Vagina (tissue), 2 donors: ENCODE measurements around the gene PTBP1. TPM values are rescaled to one million over a fixed set of nuclear protein-coding genes. Genes with fewer than 3 reads are reported as not detected.
"Not testable (repeated sequence)": the region's sequence is repeated elsewhere in the genome, so short reads cannot be mapped to it uniquely, and the experiment has no call there.

Source experiments
- DNase-seq, 2 donors: peaks; one replicate each; pipeline ENCODE4 v3.0.0-alpha.2; 2017; ENCODE audit errors: extremely low spot score in 2 of 2
- H3K27ac ChIP-seq: fragments of 200-600 bp; sonication (generic); one replicate; pipeline ENCODE4 v1.5.1; 2019
- H3K27me3 ChIP-seq: fragments of 200-600 bp; sonication (generic); one replicate; pipeline ENCODE4 v1.5.1; 2019
- H3K36me3 ChIP-seq, 2 donors: fragments of 200-600 bp; sonication (generic); one replicate each; pipeline ENCODE4 v1.5.1; 2017 to 2019
- H3K4me1 ChIP-seq: fragments of 200-600 bp; sonication (generic); one replicate; pipeline ENCODE4 v1.5.1; 2019
- H3K4me3 ChIP-seq, 2 donors: fragments of 200-600 bp; sonication (generic); 1 replicate in 1 of 2; 2 replicates in 1 of 2; pipeline ENCODE4 v1.5.1; 2016 to 2019
- H3K9me3 ChIP-seq: fragments of 200-600 bp; sonication (generic); one replicate; pipeline ENCODE4 v1.5.1; 2019
- CTCF ChIP-seq, 3 experiments: fragments of 450-650 bp in 2 of 3; fragments of 200-600 bp in 1 of 3; sonication (generic) in 1 of 3; IDR thresholded peaks; one replicate each; pipeline ENCODE4 v1.5.1; 2017 to 2019; ENCODE audit warnings: antibody characterized with exemption in 3 of 3, mild to moderate bottlenecking in 2 of 3, moderate library complexity in 2 of 3
- POLR2A ChIP-seq, 2 donors: fragments of 450-650 bp; IDR thresholded peaks; one replicate each; pipeline ENCODE4 v1.6.1; 2017; ENCODE audit warnings: antibody characterized with exemption in 2 of 2, mild to moderate bottlenecking in 2 of 2, moderate library complexity in 2 of 2
- POLR2AphosphoS5 ChIP-seq, 2 donors: sonication (generic); formaldehyde crosslinking; IDR thresholded peaks; one replicate each; pipeline ENCODE4 v1.9.0; 2017; ENCODE audit warnings: antibody characterized with exemption in 2 of 2, mild to moderate bottlenecking in 2 of 2, low read depth in 1 of 2; ENCODE audit not compliant: insufficient read depth in 1 of 2
- intact Hi-C: fragments of 100-400 bp; cut with DNase I; formaldehyde crosslinking; loops from one replicate; pipeline ENCODE4 v1.15.1; 2023
- total RNA-seq: library from RNA; depleted of rRNA; stranded (reverse); fragments of >200 nt; gene quantifications from one replicate; pipeline ENCODE4 v1.2.3, GENCODE V29; 2016

The PTBP1 gene
- total RNA-seq, 1 donor from 2014 or later = 230 TPM

GRCh38 chr19:852136-853013 lies 55.1 kb downstream of the PTBP1 start, which contains the start of gene ELANE:
ELANE (plus strand) TSS chr19:852303; CDS start chr19:852329, 26 bp downstream.
- Histone ChIP-seq H3K27ac (peak within 1 kb of the TSS; percentile 75), H3K4me3 (peak within 1 kb of the TSS in 1 of 2 donors; percentile 3), H3K27me3 (peaks cover 9% of the 10 kb centered on the region), H3K9me3 (no peaks in the 10 kb centered on the region), H3K4me1 (peaks cover 37% of the 10 kb centered on the region), H3K36me3 (no peaks in the 10 kb centered on the region)
- TF ChIP-seq POLR2AphosphoS5 (IDR thresholded peaks at IDR 0.05; ENCODE audit: insufficient read depth in 1 of 2, low read depth in 1 of 2) = no peak
- TF ChIP-seq POLR2A (IDR thresholded peaks at IDR 0.05) = no peak
- TF ChIP-seq CTCF (IDR thresholded peaks at IDR 0.05) = no peak
- no peak for DNase-seq
- intact Hi-C loops = no loop called here

GRCh38 chr19:853014-853585 lies 55.8 kb downstream of the PTBP1 start:
- no peak for DNase-seq
- Histone ChIP-seq H3K27ac (no peak overlapping the region), H3K36me3 (no peaks in the 10 kb centered on the region), H3K9me3 (no peaks in the 10 kb centered on the region), H3K4me3 (peak overlapping the region in 1 of 2 donors; percentile 3), H3K4me1 (peaks cover 30% of the 10 kb centered on the region), H3K27me3 (peaks cover 9% of the 10 kb centered on the region)
- intact Hi-C loops = no loop called here
- TF ChIP-seq POLR2A (IDR thresholded peaks at IDR 0.05) (no peak), CTCF (IDR thresholded peaks at IDR 0.05) (no peak), POLR2AphosphoS5 (IDR thresholded peaks at IDR 0.05; ENCODE audit: insufficient read depth in 1 of 2, low read depth in 1 of 2) (no peak)

GRCh38 chr19:853614-854220 lies 56.5 kb downstream of the PTBP1 start:
- intact Hi-C loops, DNase-seq, H3K36me3 ChIP-seq, H3K27ac ChIP-seq, H3K9me3 ChIP-seq, H3K27me3 ChIP-seq: not testable (repeated sequence)
- peak overlapping the region in 1 of 2 donors; percentile 3 for H3K4me3 ChIP-seq
- H3K4me1 ChIP-seq = peaks cover 28% of the 10 kb centered on the region

GRCh38 chr19:854549-854948 lies 57.3 kb downstream of the PTBP1 start:
- H3K36me3 ChIP-seq = no peaks in the 10 kb centered on the region
- DNase-seq = no peak
- H3K9me3 ChIP-seq = no peaks in the 10 kb centered on the region
- H3K4me1 ChIP-seq = peaks cover 32% of the 10 kb centered on the region
- H3K4me3 ChIP-seq = no peak overlapping the region
- no peak overlapping the region for H3K27ac ChIP-seq
- intact Hi-C loops = no loop called here
- TF ChIP-seq POLR2A (IDR thresholded peaks at IDR 0.05) = no peak
- no peak for TF ChIP-seq POLR2AphosphoS5 (IDR thresholded peaks at IDR 0.05; ENCODE audit: insufficient read depth in 1 of 2, low read depth in 1 of 2)
- TF ChIP-seq CTCF (IDR thresholded peaks at IDR 0.05) = no peak
- peaks cover 9% of the 10 kb centered on the region for H3K27me3 ChIP-seq

- H3K9me3 ChIP-seq = no peaks in the 10 kb centered on the region
- H3K27me3 ChIP-seq = peaks cover 9% of the 10 kb centered on the region
- H3K4me1 ChIP-seq = peaks cover 37% of the 10 kb centered on the region
- H3K36me3 ChIP-seq = no peaks in the 10 kb centered on the region
- no peak overlapping the region for H3K27ac ChIP-seq
- DNase-seq = no peak
- intact Hi-C loops = loop anchor here (5.0 kb wide), 1 partner anchor 67 kb away; no protein-coding TSS in a partner anchor
- TF ChIP-seq POLR2A (IDR thresholded peaks at IDR 0.05) = no peak
- no peak for TF ChIP-seq CTCF (IDR thresholded peaks at IDR 0.05)
- TF ChIP-seq POLR2AphosphoS5 (IDR thresholded peaks at IDR 0.05; ENCODE audit: insufficient read depth in 1 of 2, low read depth in 1 of 2) = no peak
- H3K4me3 ChIP-seq = no peak overlapping the region
Observed at GRCh38 chr19:855142-855541, 57.9 kb downstream of the PTBP1 start.
